Stimulated activated CD4-positive, alpha-beta T cell treated with anti-CD3 and anti-CD28 coated beads, Interleukin-1b, Interleukin-23, amount 100 ng/mL, for 48 hours (primary cell): ENCODE measurements around the gene PRSS56.
A peak's percentile ranks its signal among the peaks of the same experiment; 100 is the strongest.

Experiments used
- DNase-seq: peaks from one replicate; pipeline ENCODE4 v3.0.0-alpha.2; 2020

The PRSS56 gene

GRCh38 chr2:232502911-232503808 is 17.0 kb upstream of the PRSS56 start:
- DNase-seq: peak; percentile 18

- no peak for DNase-seq
Measured at GRCh38 chr2:232503809-232504323, 16.3 kb upstream of the PRSS56 start.

GRCh38 chr2:232504438-232504837 is 15.8 kb upstream of the PRSS56 start:
- DNase-seq: no peak

GRCh38 chr2:232505856-232506255 is 14.3 kb upstream of the PRSS56 start:
- DNase-seq: no peak

GRCh38 chr2:232506709-232507108 is 13.5 kb upstream of the PRSS56 start:
- no peak for DNase-seq

- DNase-seq: no peak
Measured at GRCh38 chr2:232508251-232508650, 11.9 kb upstream of the PRSS56 start.

- no peak for DNase-seq
Measured at GRCh38 chr2:232511336-232511890, 8.8 kb upstream of the PRSS56 start.

- DNase-seq: no peak
Measured at GRCh38 chr2:232512602-232513001, 7.6 kb upstream of the PRSS56 start.

- DNase-seq: no peak
Measured at GRCh38 chr2:232513353-232513752, 6.8 kb upstream of the PRSS56 start.

GRCh38 chr2:232515639-232516038 is 4.5 kb upstream of the PRSS56 start:
- no peak for DNase-seq

GRCh38 chr2:232516551-232516950 is 3.6 kb upstream of the PRSS56 start:
- no peak for DNase-seq

GRCh38 chr2:232518844-232519243 is 1.3 kb upstream of the PRSS56 start:
- DNase-seq: no peak

GRCh38 chr2:232520489-232520888 is 301 bp downstream of the PRSS56 start:
- DNase-seq: no peak

GRCh38 chr2:232521098-232521497 is 910 bp downstream of the PRSS56 start:
- DNase-seq: no peak

GRCh38 chr2:232521959-232522622 is 1.9 kb downstream of the PRSS56 start:
- peak; percentile 43 for DNase-seq

- no peak for DNase-seq
Measured at GRCh38 chr2:232522623-232523401, 2.6 kb downstream of the PRSS56 start.

- DNase-seq: no peak
Measured at GRCh38 chr2:232523402-232523681, 3.2 kb downstream of the PRSS56 start.

GRCh38 chr2:232523682-232524597 is 3.8 kb downstream of the PRSS56 start:
- DNase-seq: peak; percentile 26

- no peak for DNase-seq
Measured at GRCh38 chr2:232524771-232525170, 4.6 kb downstream of the PRSS56 start.

- no peak for DNase-seq
Measured at GRCh38 chr2:232525199-232525598, 5.0 kb downstream of the PRSS56 start.

- DNase-seq: no peak
Measured at GRCh38 chr2:232525791-232526371, 5.7 kb downstream of the PRSS56 start, which contains the start of gene CHRND. CHRND (plus strand) TSS chr2:232526160; CDS start chr2:232526216, 56 bp downstream.
